Lung (tissue), 12 donors: ENCODE results near the gene HSPE1. TPM values are rescaled to one million over a fixed set of nuclear protein-coding genes. Genes with fewer than 3 reads are reported as not detected.
A peak's percentile ranks its signal among the peaks of the same experiment; 100 is the strongest.

Source experiments
- ATAC-seq: fragments of 200-7000 bp; cut with Tn5 transposase; one replicate; pipeline ENCODE4 v1.9.1; 2020; ENCODE audit warnings: moderate number of reproducible peaks; ENCODE audit not compliant: insufficient read depth, low FRiP score
- DNase-seq, 3 donors: peaks; one replicate each; pipeline ENCODE4 v3.0.0-alpha.2; 2013 to 2017
- H3K27ac ChIP-seq, 2 donors: one replicate each; pipeline ENCODE4 v1.5.1; 2013; ENCODE audit warnings: mild to moderate bottlenecking in 2 of 2, moderate library complexity in 2 of 2, control low read depth in 1 of 2, inconsistent platforms in 1 of 2, low read depth in 1 of 2, low read length in 1 of 2
- H3K27me3 ChIP-seq, 3 donors: one replicate each; pipeline ENCODE4 v1.5.1; 2013; ENCODE audit warnings: low read length in 2 of 3; ENCODE audit not compliant: control insufficient read depth in 3 of 3, insufficient read depth in 3 of 3
- H3K36me3 ChIP-seq, 4 donors: one replicate each; pipeline ENCODE4 v1.5.1; 2013; ENCODE audit warnings: low read length in 4 of 4, mild to moderate bottlenecking in 1 of 4, moderate library complexity in 1 of 4; ENCODE audit not compliant: control insufficient read depth in 4 of 4, insufficient read depth in 4 of 4
- H3K4me1 ChIP-seq, 5 donors: one replicate each; pipeline ENCODE4 v1.5.1; 2013; ENCODE audit warnings: low read length in 5 of 5, mild to moderate bottlenecking in 2 of 5, moderate library complexity in 1 of 5; ENCODE audit not compliant: control insufficient read depth in 5 of 5, insufficient read depth in 5 of 5
- H3K4me3 ChIP-seq: one replicate; pipeline ENCODE4 v1.5.1; 2013; ENCODE audit warnings: mild to moderate bottlenecking, control low read depth, moderate library complexity
- H3K9ac ChIP-seq, 2 donors: one replicate each; pipeline ENCODE4 v1.5.1; 2013; ENCODE audit warnings: low read length in 2 of 2, control low read depth in 1 of 2; ENCODE audit not compliant: insufficient read depth in 1 of 2
- H3K9me3 ChIP-seq, 4 donors: one replicate each; pipeline ENCODE4 v1.5.1; 2013; ENCODE audit warnings: low read length in 3 of 4, mild to moderate bottlenecking in 1 of 4, moderate library complexity in 1 of 4; ENCODE audit not compliant: control insufficient read depth in 4 of 4, insufficient read depth in 3 of 4
- CTCF ChIP-seq: IDR thresholded peaks from 2 replicates; pipeline ENCODE4 v1.5.1; 2012; ENCODE audit warnings: mild to moderate bottlenecking; ENCODE audit errors: control extremely low read depth, extremely low read depth
- WGBS, 2 donors: extraction: QIAGEN DNeasy Blood & Tissue Kit; methylation state at CpG; one replicate each; pipeline ENCODE4 v1.1.7; 2013; 5-methylcytosine and 5-hydroxymethylcytosine counted together
- polyA plus RNA-seq, 2 donors: library from polyadenylated mRNA; stranded (reverse); fragments of 200-250 nt; gene quantifications; one replicate each; pipeline ENCODE4 v1.2.1, GENCODE V29; 2013
- total RNA-seq, 2 donors: library from RNA; depleted of rRNA in 1 of 2; stranded (reverse); fragments of >200 nt in 1 of 2; gene quantifications; one replicate each; pipeline ENCODE4 v1.2.1, GENCODE V29; 2014 to 2021
- donor health status: control.
- donor health status: control.
- donor health status: Bipolar disorder and iron deficiency.
- donor health status: healthy.
- donor health status: DM: yes; HTN: yes; CAD: no.

The HSPE1 gene
- total and polyA plus RNA-seq, 4 donors: 64.6 to 332 (median 152) TPM

GRCh38 chr2:197506658-197507057, 6.5 kb downstream of the HSPE1 start:
- no peak overlapping the region for H3K27ac ChIP-seq
- WGBS, 2 donors: 96 to 97% methylated on average over 5 of the region's 5 CpGs
- DNase-seq (no peak), ATAC-seq (no peak)
- H3K4me3 ChIP-seq: no peak overlapping the region
- no peaks in the 10 kb centered on the region for H3K9me3 ChIP-seq
- no peak for TF ChIP-seq CTCF
- H3K9ac ChIP-seq: no peak overlapping the region
- peaks cover 4 to 14% (median 9%) of the 10 kb centered on the region in 4 donors for H3K36me3 ChIP-seq
- H3K4me1 ChIP-seq: peaks cover 0 to 5% (median 1%) of the 10 kb centered on the region in 5 donors
- H3K27me3 ChIP-seq: no peaks in the 10 kb centered on the region

- no peak overlapping the region for H3K27ac ChIP-seq
- H3K9ac ChIP-seq: no peak overlapping the region
- TF ChIP-seq CTCF: no peak
- no peaks in the 10 kb centered on the region for H3K36me3 ChIP-seq
- no peaks in the 10 kb centered on the region for H3K9me3 ChIP-seq
- ATAC-seq (no peak), DNase-seq (no peak)
- no peak overlapping the region for H3K4me3 ChIP-seq
- no peaks in the 10 kb centered on the region for H3K27me3 ChIP-seq
- peaks cover 0 to 22% (median 5%) of the 10 kb centered on the region in 5 donors for H3K4me1 ChIP-seq
- WGBS, 2 donors: 95 to 96% methylated on average over 5 of the region's 5 CpGs
These were observed 13.7 kb downstream of the HSPE1 start for GRCh38 chr2:197513915-197514314.

DNA sequence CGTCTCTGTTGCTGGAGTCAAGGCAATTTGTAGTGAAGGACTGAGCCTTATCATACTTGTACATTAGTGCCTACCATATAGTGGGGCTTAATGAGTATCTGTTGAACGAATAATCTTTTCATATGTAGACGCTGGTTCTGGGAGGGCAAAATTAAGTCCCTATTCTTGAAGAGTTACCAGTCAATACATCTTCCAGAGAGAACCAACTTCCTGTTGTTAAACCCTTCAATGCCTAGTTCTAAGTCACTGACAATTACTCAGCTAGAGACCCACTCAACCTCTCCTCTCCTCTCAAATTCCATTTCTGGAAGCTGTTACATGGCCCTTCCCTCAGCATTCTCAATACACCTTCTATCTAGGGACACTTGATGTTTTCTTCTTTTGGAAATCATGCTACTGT, 14.6 kb downstream of the HSPE1 start:
- WGBS, 2 donors: 51 to 68% methylated on average over 3 of the region's 3 CpGs
- DNase-seq (peak in 1 of 3 donors; percentile 29), ATAC-seq (no peak)
- peaks cover 0 to 22% (median 5%) of the 10 kb centered on the region in 5 donors for H3K4me1 ChIP-seq
- H3K27ac ChIP-seq: peak overlapping the region in 1 of 2 donors; percentile 89
- no peak for TF ChIP-seq CTCF
- no peak overlapping the region for H3K4me3 ChIP-seq
- peak overlapping the region in 1 of 2 donors; percentile 83 for H3K9ac ChIP-seq
- H3K36me3 ChIP-seq: no peaks in the 10 kb centered on the region
- no peaks in the 10 kb centered on the region for H3K9me3 ChIP-seq
- H3K27me3 ChIP-seq: no peaks in the 10 kb centered on the region

DNA sequence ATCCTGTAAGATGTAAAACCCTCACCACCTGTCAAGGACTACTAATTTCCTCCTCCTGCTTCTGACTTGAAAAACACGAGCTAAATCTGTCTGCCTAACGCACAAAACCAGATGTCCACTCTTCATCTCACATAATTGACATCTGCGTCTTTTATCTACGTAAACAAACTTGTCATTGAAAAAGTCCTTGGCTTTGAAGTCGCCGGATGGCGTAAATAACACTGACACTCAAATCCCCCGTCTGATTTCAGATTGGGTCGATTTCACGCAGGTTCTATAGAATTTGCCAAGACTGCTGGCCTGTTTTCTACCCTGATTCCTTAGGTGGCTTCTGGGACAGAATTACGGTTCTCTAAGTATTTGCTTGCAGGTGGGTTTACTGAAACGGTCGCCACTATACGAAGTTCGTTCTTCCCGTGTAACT, 15.1 kb downstream of the HSPE1 start:
- Histone ChIP-seq H3K4me3 (peak overlapping the region; percentile 66), H3K9me3 (no peaks in the 10 kb centered on the region), H3K9ac (peak overlapping the region; percentile 43 to 83), H3K27ac (peak overlapping the region; percentile 89 to 98), H3K4me1 (peaks cover 0 to 22% (median 5%) of the 10 kb centered on the region in 5 donors), H3K27me3 (no peaks in the 10 kb centered on the region), H3K36me3 (no peaks in the 10 kb centered on the region)
- WGBS, 2 donors: 0% methylated on average over 16 of the region's 16 CpGs
- DNase-seq: peak; percentile 62 to 94 (median 92)
- ATAC-seq: no peak
- TF ChIP-seq CTCF: no peak
